A549 (cell line): Measurements from ENCODE around the gene VPS50.

Experiments
- BHLHE40 ChIP-seq: IDR thresholded peaks from 2 replicates; pipeline ENCODE4 v1.6.1; 2012; ENCODE audit warnings: low read depth, low read length, inconsistent platforms
- EP300 ChIP-seq, 2 experiments: fragments of >200 bp; sonication (Bioruptor Twin); formaldehyde crosslinking; IDR thresholded peaks; 2 replicates in 1 of 2; 3 replicates in 1 of 2; pipeline ENCODE4 v1.6.1; 2016 to 2017
- FOSB ChIP-seq: fragments of 250-450 bp; sonication (Bioruptor Pico); IDR thresholded peaks from 2 replicates; pipeline ENCODE4 v1.5.0; 2020; ENCODE audit warnings: mild to moderate bottlenecking, moderate library complexity
- KDM1A ChIP-seq: fragments of 200-600 bp; sonication (generic); IDR thresholded peaks from 2 replicates; pipeline ENCODE4 v1.6.1; 2016; ENCODE audit warnings: low read depth, mild to moderate bottlenecking
- MAZ ChIP-seq: fragments of 150-350 bp; IDR thresholded peaks from 2 replicates; pipeline ENCODE4 v1.6.1; 2014; ENCODE audit warnings: antibody characterized with exemption, low read depth, low read length, borderline replicate concordance
- MYC ChIP-seq: IDR thresholded peaks from 2 replicates; pipeline ENCODE4 v1.6.1; 2012; ENCODE audit warnings: mild to moderate bottlenecking, inconsistent platforms, low read length, improper control_type of control experiment, borderline replicate concordance
- POLR2A ChIP-seq: IDR thresholded peaks from 2 replicates; pipeline ENCODE4 v1.6.1; 2012; ENCODE audit warnings: mild to moderate bottlenecking, low read length
- TP53 ChIP-seq: fragments of 250-450 bp; sonication (Bioruptor Pico); IDR thresholded peaks from 2 replicates; pipeline ENCODE4 v1.5.0; 2021; ENCODE audit warnings: mild to moderate bottlenecking, moderate library complexity
- TF ChIP-seq, protein P1 (sequence below): fragments of >200 bp; sonication (Bioruptor Twin); formaldehyde crosslinking; IDR thresholded peaks from 3 replicates; pipeline ENCODE4 v1.6.1; 2016
- TF ChIP-seq, protein P2 (sequence below): fragments of >200 bp; sonication (Bioruptor Twin); formaldehyde crosslinking; IDR thresholded peaks from 3 replicates; pipeline ENCODE4 v1.5.1; 2016
- TF ChIP-seq, protein P3 (sequence below): fragments of 200-600 bp; sonication (generic); IDR thresholded peaks from 2 replicates; pipeline ENCODE4 v1.6.1; 2016; ENCODE audit warnings: antibody characterized with exemption, mild to moderate bottlenecking, moderate library complexity

DNA sequence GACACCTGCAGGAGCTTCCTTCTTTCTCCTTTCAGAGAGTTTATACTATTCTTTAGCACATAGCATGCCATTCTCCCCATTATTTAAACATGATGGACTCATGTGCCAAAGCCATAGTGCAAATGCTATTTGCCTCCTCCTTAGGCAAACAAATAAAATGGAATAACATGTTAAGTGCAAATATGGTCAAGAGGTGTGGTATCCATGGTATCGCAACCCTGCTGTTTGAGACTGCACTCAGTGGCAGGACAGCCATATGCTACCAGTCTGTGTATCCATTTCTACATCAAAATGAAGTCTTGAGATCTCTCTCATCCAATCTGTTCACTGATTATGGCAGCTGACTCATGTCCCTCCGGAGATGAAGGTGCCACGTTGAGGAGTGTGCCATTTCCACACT lies 28.7 kb upstream of the VPS50 start:
- no peak for TF ChIP-seq MAZ
- TF ChIP-seq, protein P1, sequence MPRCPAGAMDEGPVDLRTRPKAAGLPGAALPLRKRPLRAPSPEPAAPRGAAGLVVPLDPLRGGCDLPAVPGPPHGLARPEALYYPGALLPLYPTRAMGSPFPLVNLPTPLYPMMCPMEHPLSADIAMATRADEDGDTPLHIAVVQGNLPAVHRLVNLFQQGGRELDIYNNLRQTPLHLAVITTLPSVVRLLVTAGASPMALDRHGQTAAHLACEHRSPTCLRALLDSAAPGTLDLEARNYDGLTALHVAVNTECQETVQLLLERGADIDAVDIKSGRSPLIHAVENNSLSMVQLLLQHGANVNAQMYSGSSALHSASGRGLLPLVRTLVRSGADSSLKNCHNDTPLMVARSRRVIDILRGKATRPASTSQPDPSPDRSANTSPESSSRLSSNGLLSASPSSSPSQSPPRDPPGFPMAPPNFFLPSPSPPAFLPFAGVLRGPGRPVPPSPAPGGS = no peak
- no peak for TF ChIP-seq POLR2A
- TF ChIP-seq TP53 (CRISPR knock-in tag) = no peak
- TF ChIP-seq EP300 (IDR thresholded peaks at IDR 0.05) = no peak
- TF ChIP-seq FOSB = no peak
- TF ChIP-seq MYC = no peak
- TF ChIP-seq BHLHE40 = no peak
- TF ChIP-seq, protein P2, sequence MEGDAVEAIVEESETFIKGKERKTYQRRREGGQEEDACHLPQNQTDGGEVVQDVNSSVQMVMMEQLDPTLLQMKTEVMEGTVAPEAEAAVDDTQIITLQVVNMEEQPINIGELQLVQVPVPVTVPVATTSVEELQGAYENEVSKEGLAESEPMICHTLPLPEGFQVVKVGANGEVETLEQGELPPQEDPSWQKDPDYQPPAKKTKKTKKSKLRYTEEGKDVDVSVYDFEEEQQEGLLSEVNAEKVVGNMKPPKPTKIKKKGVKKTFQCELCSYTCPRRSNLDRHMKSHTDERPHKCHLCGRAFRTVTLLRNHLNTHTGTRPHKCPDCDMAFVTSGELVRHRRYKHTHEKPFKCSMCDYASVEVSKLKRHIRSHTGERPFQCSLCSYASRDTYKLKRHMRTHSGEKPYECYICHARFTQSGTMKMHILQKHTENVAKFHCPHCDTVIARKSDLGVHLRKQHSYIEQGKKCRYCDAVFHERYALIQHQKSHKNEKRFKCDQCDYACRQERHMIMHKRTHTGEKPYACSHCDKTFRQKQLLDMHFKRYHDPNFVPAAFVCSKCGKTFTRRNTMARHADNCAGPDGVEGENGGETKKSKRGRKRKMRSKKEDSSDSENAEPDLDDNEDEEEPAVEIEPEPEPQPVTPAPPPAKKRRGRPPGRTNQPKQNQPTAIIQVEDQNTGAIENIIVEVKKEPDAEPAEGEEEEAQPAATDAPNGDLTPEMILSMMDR = no peak
- TF ChIP-seq, protein P3, sequence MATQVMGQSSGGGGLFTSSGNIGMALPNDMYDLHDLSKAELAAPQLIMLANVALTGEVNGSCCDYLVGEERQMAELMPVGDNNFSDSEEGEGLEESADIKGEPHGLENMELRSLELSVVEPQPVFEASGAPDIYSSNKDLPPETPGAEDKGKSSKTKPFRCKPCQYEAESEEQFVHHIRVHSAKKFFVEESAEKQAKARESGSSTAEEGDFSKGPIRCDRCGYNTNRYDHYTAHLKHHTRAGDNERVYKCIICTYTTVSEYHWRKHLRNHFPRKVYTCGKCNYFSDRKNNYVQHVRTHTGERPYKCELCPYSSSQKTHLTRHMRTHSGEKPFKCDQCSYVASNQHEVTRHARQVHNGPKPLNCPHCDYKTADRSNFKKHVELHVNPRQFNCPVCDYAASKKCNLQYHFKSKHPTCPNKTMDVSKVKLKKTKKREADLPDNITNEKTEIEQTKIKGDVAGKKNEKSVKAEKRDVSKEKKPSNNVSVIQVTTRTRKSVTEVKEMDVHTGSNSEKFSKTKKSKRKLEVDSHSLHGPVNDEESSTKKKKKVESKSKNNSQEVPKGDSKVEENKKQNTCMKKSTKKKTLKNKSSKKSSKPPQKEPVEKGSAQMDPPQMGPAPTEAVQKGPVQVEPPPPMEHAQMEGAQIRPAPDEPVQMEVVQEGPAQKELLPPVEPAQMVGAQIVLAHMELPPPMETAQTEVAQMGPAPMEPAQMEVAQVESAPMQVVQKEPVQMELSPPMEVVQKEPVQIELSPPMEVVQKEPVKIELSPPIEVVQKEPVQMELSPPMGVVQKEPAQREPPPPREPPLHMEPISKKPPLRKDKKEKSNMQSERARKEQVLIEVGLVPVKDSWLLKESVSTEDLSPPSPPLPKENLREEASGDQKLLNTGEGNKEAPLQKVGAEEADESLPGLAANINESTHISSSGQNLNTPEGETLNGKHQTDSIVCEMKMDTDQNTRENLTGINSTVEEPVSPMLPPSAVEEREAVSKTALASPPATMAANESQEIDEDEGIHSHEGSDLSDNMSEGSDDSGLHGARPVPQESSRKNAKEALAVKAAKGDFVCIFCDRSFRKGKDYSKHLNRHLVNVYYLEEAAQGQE = no peak
- TF ChIP-seq KDM1A = no peak
